ENCODE measurements around the gene NFATC3.

DNA sequence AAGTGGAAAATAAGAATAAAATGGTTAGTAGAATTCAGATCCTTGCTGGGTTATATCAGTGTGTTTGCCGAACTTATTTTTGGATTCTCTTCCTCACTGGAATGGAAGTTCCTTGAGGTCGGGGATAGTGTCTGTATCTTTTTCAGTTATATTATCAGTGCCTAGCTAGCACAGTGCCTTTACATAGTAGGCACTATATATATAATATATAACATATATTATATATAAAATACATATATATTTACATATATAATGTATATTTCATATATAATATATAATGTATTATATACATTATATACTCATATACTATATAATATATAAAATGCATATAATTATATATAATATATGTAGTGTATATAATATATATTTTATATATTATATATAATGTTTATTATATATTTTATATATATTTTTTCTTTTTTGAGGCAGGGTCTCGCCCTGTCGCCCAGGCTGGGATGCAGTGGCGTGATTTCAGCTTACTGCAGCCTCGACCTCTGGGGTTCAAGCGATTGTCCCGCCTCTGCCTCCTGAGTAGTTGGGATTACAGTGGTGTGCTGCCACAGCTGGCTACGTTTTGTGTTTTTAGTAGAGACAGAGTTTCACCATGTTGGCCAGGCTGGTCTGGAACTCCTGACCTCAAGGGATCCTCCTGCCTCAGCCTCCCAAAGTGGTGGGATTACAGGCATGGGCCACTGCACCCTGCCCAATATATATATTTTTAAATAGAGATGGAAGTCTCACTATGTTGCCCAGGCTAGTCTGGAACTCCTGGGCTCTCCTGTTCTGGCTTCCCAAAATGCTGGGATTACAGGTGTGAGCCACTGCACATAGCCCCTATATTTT lies 3.2 kb downstream of the NFATC3 start:
- TF ChIP-seq, protein P1, sequence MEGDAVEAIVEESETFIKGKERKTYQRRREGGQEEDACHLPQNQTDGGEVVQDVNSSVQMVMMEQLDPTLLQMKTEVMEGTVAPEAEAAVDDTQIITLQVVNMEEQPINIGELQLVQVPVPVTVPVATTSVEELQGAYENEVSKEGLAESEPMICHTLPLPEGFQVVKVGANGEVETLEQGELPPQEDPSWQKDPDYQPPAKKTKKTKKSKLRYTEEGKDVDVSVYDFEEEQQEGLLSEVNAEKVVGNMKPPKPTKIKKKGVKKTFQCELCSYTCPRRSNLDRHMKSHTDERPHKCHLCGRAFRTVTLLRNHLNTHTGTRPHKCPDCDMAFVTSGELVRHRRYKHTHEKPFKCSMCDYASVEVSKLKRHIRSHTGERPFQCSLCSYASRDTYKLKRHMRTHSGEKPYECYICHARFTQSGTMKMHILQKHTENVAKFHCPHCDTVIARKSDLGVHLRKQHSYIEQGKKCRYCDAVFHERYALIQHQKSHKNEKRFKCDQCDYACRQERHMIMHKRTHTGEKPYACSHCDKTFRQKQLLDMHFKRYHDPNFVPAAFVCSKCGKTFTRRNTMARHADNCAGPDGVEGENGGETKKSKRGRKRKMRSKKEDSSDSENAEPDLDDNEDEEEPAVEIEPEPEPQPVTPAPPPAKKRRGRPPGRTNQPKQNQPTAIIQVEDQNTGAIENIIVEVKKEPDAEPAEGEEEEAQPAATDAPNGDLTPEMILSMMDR (IDR thresholded peaks at IDR 0.05): no peak
- TF ChIP-seq POLR2AphosphoS5 (IDR thresholded peaks at IDR 0.05) (no peak), POLR2A (IDR thresholded peaks at IDR 0.05) (no peak), EP300 (IDR thresholded peaks at IDR 0.05; ENCODE audit: low read depth) (no peak)
